Activated CD4-positive, alpha-beta T cell treated with anti-CD3 and anti-CD28 coated beads, Interleukin-2, amount 50 U/mL, for 48 hours (primary cell): ENCODE results near the gene ALKBH2.
A peak's percentile ranks its signal among the peaks of the same experiment; 100 is the strongest.
"Not testable (repeated sequence)": the region's sequence is repeated elsewhere in the genome, so short reads cannot be mapped to it uniquely, and the experiment has no call there.

ENCODE experiments used
- DNase-seq, 2 experiments: peaks; one replicate each; pipeline ENCODE4 v3.0.0-alpha.2; 2020

The ALKBH2 gene

GRCh38 chr12:109065853-109066193 is 27.4 kb downstream of the ALKBH2 start:
- no peak for DNase-seq

DNA sequence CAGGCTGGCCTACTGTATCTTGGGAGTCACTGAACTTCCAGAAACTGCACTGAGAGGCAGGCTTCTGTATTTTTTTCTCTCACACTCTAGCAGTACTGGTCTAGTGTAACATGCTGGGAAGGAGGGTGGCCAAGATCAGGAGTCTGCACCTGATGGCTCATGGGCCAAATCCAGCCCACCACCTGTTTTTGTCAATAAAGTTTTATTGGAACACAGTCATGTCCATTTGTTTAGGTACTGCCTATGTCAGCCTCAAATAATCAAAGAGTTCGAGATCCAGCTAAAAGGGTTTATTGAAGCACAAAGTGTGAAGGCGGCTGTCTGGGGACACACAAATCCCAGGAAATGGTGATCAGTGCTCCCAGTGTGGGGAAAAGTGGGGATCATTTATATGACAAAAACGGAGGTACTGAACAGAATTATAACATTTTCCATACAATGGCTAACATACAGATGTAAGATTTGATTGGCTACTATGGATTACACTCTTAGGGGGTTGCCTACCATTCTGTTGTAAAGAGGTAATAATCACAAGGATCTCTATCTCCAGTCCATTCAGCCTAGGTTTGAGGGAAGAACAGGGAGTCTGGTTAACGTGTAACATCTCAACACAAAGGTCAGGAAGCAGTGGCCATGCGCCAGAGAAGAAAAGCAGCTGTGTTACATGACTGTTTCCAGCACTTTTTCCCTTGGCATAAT is 28.0 kb downstream of the ALKBH2 start:
- DNase-seq = no peak

GRCh38 chr12:109064143-109064542 is 29.1 kb downstream of the ALKBH2 start:
- no peak for DNase-seq

DNA sequence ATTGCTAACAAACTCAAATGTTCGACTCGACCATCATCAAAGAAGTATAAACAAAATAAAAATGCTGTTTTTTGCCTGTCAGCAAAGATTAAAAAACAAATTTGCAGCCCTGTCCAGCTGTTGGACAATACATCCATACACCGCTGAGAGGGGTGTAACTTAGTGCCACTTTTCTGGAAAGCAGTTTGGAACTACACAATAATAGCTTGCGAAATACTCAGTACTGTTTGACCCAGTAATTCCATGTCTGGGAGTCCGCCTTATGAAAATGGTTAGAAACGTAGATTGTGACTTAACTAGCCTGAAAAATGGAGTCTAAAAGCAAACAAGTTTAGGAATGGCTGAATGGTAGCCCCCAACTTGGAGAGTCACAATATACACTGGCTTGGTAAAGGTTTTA is 34.5 kb downstream of the ALKBH2 start:
- no peak for DNase-seq

GRCh38 chr12:109057376-109057775 is 35.9 kb downstream of the ALKBH2 start:
- no peak for DNase-seq

- no peak for DNase-seq
These were observed 36.4 kb downstream of the ALKBH2 start for GRCh38 chr12:109056891-109057290.

DNA sequence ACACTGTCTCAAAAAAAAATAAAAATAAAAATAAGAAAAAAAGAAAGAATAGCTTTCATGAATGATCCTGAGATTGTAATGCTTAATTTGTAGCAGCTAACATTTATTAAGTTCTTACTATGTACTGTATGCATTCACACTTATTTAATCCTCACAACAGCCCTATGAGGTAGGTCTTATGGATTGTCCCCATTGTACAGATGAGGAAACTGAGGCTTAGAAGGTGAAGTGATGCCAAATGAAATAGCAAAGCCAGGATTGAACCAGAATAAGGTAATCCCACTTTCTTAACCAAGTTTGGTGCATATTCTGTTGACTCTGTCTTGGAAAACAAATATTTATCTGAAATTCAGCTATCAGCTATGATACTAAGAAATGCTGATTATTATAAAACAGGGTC is 38.8 kb downstream of the ALKBH2 start:
- DNase-seq = no peak

DNA sequence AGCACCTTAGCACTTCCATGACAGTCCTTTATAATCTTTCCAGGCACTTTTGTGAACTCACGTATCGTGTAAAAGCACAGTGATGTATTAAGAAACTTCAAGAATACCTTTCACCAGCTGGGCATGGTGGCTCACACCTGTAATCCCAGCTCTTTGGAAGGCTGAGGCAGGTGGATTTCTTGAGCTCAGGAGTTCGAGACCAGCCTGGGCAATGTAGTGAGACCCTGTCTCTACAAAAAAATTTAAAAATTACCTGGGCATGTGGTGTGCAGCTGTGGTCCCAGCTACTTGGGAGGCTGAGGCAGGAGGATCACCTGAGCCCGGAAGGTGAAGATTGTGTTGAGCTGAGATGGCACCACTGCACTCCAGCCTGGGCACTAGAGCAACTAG is 39.2 kb downstream of the ALKBH2 start:
- DNase-seq = peak; percentile 6 to 9

DNA sequence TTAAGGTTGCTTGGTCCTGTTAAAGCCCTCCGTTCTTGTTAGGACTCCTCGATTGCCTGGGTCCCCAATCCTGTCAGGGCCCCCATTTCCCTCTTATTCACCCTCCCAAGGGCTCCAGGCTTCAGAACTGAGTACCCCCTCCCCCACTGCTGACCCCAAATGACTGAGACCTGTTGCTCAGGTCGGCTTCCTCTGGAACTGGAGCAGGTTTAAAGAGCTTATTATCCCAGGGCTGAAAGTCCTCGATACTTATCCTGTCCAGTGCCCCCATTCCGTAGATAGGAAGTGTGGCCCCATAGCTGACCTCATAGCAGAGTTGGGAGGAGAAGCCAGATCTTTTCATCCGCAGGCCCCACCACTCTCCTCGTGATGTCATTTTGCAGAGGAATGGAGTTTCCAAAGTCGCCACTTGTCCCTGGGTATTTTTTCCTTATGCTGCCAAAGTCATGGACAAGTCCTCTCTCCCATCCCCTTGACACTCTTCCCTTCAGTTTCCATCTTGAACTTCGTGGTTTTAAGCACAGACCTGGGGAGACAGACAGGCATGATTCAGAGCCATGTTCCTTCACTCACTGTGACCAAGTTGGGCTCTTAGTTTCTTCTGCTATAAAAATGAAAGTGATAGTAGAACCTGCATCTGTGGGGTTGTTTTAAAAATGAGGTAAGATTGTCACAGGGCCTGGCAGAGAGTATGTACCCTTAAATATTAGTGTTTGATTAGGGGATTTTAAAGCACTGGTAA is 39.7 kb downstream of the ALKBH2 start:
- DNase-seq = peak; percentile 30

- DNase-seq = peak; percentile 85 to 86
These were observed 40.6 kb downstream of the ALKBH2 start, which contains the start of gene USP30 for GRCh38 chr12:109052414-109053323. Gene USP30, plus strand, starts transcription at chr12:109052576. Its CDS starts 103 bp downstream, at chr12:109052679.

GRCh38 chr12:109052097-109052413 is 41.2 kb downstream of the ALKBH2 start:
- DNase-seq = no peak

DNA sequence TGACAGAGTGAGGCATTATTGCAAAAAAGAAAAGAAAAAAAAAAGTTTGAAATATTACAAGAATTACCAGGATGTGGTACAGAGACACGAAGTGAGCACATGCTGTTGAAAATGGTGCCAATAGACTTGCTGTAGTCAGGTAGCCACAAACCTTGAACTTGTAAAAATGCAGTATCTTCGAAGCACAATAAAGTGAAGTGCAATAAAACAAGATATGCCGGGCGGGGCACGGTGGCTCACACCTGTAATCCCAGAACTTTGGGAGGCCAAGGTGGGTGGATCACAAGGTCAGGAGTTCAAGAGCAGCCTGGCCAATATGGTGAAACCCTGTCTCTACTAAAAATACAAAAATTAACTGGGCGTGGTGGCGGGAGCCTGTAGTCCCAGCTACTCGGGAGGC is 43.5 kb downstream of the ALKBH2 start:
- not testable (repeated sequence) for DNase-seq

GRCh38 chr12:109048706-109049105 is 44.6 kb downstream of the ALKBH2 start:
- not testable (repeated sequence) for DNase-seq

- DNase-seq = no peak
These were observed 46.0 kb downstream of the ALKBH2 start for GRCh38 chr12:109047081-109047805.

DNA sequence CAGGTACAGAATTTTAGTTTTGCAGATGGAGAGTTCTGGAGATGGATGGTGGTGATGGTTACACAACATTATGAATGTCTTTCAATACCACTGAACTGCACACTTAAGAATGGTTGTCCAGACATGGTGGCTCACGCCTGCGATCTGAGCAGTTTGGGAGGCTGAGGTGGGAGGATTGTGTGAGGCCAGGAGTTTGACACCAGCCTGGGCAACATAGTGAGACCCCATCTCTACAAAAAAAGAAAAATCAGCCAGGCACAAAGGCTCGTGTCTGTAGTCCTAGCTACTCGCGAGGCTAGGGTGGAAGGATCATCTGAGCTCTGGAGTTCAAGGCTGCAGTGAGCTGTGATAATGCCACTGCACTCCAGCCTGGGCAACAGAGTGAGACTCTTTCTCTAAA is 49.0 kb downstream of the ALKBH2 start:
- DNase-seq = no peak
